ACC112 (cell line): ENCODE measurements around the gene CYP46A1.
A peak's percentile ranks its signal among the peaks of the same experiment; 100 is the strongest.

ENCODE experiments used
- H2AFZ ChIP-seq: fragments of 200-600 bp; sonication (generic); one replicate; pipeline ENCODE4 v1.6.0; 2017; ENCODE audit warnings: antibody characterized with exemption, low read length; ENCODE audit not compliant: unreplicated experiment
- H3K27ac ChIP-seq: fragments of 200-600 bp; sonication (generic); 2 replicates; pipeline ENCODE4 v1.5.1; 2014; ENCODE audit warnings: low read depth, mild to moderate bottlenecking, antibody characterized with exemption, low read length, moderate library complexity
- H3K27me3 ChIP-seq: fragments of 200-600 bp; sonication (generic); 2 replicates; pipeline ENCODE4 v1.6.1; 2014; ENCODE audit warnings: mild to moderate bottlenecking, antibody characterized with exemption, low read length, moderate library complexity, mixed read lengths; ENCODE audit not compliant: insufficient read depth
- H3K36me3 ChIP-seq: fragments of 200-600 bp; sonication (generic); 2 replicates; pipeline ENCODE4 v1.6.1; 2016; ENCODE audit warnings: mild to moderate bottlenecking, antibody characterized with exemption, low read length, moderate library complexity, mixed read lengths; ENCODE audit not compliant: insufficient read depth
- H3K4me1 ChIP-seq: fragments of 200-600 bp; sonication (generic); one replicate; pipeline ENCODE4 v1.6.1; 2016; ENCODE audit warnings: low read length, mixed read lengths; ENCODE audit not compliant: insufficient read depth, unreplicated experiment, control insufficient read depth
- H3K4me3 ChIP-seq: fragments of 200-600 bp; sonication (generic); 2 replicates; pipeline ENCODE4 v1.5.1; 2014; ENCODE audit warnings: mild to moderate bottlenecking, low read depth, low read length
- H3K79me2 ChIP-seq: fragments of 200-600 bp; sonication (generic); one replicate; pipeline ENCODE4 v1.6.0; 2016; ENCODE audit warnings: low read length; ENCODE audit not compliant: control insufficient read depth, unreplicated experiment, insufficient read depth

CYP46A1 gene

DNA sequence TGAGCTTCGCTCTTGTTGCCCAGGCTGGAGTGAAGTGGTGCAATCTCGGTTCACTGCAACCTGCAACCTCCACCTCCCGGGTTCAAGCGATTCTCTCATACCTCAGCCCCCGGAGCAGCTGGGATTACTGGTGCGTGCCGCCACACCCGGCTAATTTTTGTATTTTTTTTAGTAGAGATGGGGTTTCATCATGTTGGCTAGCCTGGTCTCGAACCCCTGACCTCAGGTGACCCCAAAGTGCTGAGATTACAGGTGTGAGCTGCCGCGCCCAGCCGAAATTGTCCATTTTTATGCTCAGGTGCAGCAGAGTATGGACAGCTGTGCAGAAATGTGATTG lies 19.2 kb upstream of the CYP46A1 start:
- Histone ChIP-seq H3K27ac (no peak overlapping the region), H3K4me1 (peaks cover 8% of the 10 kb centered on the region), H2AFZ (no peak overlapping the region)

DNA sequence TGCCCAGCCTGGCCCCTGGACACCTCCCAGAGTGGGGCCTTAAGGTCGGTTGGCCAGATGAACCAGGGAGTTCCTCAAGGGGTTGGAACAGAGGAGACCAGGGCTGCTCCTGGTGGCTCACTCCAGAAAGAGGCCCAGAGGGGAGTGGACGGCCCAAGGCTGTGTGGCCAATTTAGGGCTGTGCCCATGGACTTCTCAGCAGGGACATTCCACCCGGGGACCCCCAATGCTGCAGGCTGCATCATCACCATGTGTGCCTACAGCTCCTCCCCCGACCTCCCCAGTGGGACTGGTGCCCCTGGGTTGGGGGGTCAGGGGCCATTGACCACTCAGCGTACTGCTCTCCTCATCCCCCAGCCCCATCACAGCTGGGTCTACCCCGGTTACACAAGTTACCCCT lies 17.6 kb upstream of the CYP46A1 start:
- H3K4me1 ChIP-seq: peaks cover 12% of the 10 kb centered on the region
- no peak overlapping the region for H2AFZ ChIP-seq

More for the DNA sequence above, 19.2 kb upstream of the CYP46A1 start:
- H3K79me2 ChIP-seq: no peaks in the 10 kb centered on the region
- H3K4me3 ChIP-seq: no peak overlapping the region
- peaks cover 6% of the 10 kb centered on the region; the same call in 1 of the 2 replicates for H3K36me3 ChIP-seq
- H3K27me3 ChIP-seq: no peaks in the 10 kb centered on the region

DNA sequence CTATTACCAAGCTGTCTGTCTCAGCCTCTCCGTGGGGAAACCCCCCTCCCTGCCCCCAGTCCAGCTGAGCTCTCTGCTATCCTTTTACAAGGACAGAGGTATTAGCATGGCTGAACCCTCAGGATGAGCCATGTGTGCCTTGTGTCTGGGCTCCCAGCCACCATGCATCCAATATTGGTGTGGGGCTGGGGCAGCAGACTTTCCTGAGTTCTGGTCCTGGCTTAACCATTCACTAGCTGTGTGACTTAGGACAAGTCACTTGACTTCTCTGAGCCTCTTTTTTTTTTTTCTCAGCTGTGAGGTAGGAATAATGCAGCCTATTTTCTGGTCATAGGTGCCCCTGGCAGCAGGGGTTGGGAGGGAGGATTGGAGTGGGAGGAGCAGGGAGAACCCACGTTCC lies 17.1 kb upstream of the CYP46A1 start:
- no peak overlapping the region for H3K4me3 ChIP-seq
- no peak overlapping the region for H3K27ac ChIP-seq
- H3K27me3 ChIP-seq: no peaks in the 10 kb centered on the region
- no peaks in the 10 kb centered on the region; the same call in 1 of the 2 replicates for H3K36me3 ChIP-seq
- H2AFZ ChIP-seq: no peak overlapping the region
- H3K4me1 ChIP-seq: peaks cover 14% of the 10 kb centered on the region
- no peaks in the 10 kb centered on the region for H3K79me2 ChIP-seq

More for the DNA sequence above, 17.6 kb upstream of the CYP46A1 start:
- peaks cover 5% of the 10 kb centered on the region; the same call in 1 of the 2 replicates for H3K36me3 ChIP-seq
- no peak overlapping the region for H3K4me3 ChIP-seq
- H3K79me2 ChIP-seq: no peaks in the 10 kb centered on the region
- no peak overlapping the region for H3K27ac ChIP-seq
- H3K27me3 ChIP-seq: no peaks in the 10 kb centered on the region

DNA sequence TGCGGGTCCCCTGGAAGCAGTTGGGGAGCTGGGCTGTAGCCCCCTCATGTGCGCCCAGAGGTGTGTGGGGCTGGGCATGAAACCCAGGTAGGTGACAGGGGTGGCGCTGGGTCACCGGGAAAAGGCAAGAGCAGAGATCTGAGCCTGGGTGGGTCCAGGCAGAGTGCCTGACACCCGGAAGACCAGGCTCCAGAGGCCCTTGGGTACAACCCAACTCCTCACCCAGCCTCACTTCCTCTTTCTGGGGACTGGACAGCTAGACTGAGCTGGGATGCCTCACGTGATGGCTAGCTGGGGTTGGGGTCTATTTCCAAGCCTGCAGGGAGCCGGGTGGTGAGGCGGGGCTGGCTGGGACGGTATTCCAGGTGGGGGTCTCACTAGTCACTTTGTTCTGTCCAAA lies 16.3 kb upstream of the CYP46A1 start:
- Histone ChIP-seq H3K4me1 (peaks cover 14% of the 10 kb centered on the region), H3K27me3 (no peaks in the 10 kb centered on the region), H3K27ac (no peak overlapping the region), H2AFZ (no peak overlapping the region), H3K4me3 (no peak overlapping the region), H3K36me3 (no peaks in the 10 kb centered on the region), H3K79me2 (no peaks in the 10 kb centered on the region)

DNA sequence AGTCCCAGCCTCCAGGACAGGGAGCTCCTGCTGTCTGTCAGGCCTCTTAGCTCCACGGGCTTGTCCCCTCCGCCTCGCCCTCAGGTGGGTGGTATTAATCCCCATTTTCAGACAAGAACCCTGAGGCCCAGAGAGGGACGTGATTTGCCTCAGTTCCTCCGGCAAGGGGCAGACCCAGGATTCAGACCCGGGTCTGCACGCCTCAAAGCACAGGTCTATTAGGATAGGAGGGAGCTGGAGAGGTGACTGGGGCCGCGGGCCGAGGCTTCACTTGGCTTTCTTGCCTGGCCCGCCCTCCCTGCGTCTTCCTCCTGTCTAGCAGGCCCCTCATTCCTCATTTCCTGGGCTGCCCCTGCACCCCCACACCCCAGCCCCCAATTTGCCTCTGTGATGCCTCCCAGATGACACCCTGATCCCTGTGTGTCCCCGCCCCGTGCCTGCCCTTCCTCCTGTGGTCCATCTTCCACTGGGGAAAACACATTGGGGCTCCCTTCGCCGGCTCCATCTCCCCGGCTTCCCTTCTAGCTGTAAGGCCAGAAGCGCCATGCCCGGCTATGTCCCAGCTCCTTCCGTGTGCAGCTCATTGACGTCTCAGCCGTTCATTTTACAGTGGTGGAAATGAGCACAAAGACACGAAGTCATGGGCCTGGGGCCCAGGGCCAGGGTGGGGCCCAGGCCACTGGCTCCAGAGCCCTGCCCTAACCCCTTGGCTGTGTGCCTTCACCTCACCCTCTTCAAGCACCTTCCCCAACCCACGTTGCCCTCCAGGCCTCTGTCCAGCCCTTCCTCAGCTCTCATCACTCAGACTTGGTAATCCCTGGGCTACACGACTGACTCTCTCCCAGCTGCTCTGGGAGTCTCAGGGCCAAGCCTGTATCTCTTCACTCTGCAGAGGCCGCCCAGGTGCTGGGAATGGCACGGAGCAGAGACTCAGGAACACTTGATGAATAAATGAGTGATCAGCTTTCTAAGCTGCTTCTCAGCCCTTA lies 15.5 kb upstream of the CYP46A1 start:
- Histone ChIP-seq H3K36me3 (no peaks in the 10 kb centered on the region), H3K4me3 (no peak overlapping the region), H3K79me2 (no peaks in the 10 kb centered on the region), H3K27ac (no peak overlapping the region), H3K4me1 (peaks cover 14% of the 10 kb centered on the region), H2AFZ (no peak overlapping the region), H3K27me3 (no peaks in the 10 kb centered on the region)

DNA sequence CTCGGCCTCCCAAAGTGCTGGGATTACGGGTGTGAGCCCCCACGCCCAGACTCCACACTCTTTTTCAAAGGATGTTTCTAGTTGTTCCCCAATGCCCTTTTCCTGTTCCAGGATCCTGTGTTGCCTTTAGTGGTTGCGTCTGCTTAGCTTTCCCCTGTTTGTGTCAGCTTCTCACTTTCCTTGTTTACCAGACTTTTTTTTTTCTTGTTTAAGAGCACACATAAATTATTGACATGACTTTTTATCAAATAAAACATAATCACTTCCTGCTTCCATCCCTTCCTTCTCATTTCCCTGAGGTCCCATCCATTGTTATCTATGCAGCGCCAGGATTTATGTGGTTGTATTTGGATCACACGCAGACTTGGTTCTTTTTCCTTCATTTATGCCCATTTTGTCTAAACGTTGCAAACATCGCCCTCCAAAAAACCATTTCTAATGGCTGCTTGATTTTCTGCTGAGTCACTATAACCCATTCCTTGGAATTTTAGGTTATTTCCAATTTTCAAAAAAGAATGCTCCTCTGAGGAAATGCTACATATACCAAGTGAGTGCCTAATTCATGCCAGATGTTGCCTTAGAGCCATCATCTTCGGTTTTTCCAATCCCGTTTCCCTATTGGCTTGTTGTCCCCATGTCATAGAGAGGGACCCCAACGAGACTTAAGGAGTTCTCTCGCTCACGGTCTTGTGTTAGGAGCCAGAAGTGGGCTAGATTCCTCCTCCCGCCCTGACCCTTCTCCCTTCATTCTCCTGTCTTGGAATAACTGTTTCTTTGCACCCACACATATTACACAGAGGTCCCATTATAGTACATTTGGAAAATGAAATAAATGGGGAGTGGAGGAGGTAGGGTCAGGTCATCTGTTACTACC lies 13.5 kb upstream of the CYP46A1 start:
- Histone ChIP-seq H3K27me3 (no peaks in the 10 kb centered on the region), H3K27ac (peak overlapping the region; percentile 50), H3K4me1 (peaks cover 14% of the 10 kb centered on the region), H3K4me3 (no peak overlapping the region), H3K36me3 (no peaks in the 10 kb centered on the region), H2AFZ (peak overlapping the region; percentile 36), H3K79me2 (no peaks in the 10 kb centered on the region)

DNA sequence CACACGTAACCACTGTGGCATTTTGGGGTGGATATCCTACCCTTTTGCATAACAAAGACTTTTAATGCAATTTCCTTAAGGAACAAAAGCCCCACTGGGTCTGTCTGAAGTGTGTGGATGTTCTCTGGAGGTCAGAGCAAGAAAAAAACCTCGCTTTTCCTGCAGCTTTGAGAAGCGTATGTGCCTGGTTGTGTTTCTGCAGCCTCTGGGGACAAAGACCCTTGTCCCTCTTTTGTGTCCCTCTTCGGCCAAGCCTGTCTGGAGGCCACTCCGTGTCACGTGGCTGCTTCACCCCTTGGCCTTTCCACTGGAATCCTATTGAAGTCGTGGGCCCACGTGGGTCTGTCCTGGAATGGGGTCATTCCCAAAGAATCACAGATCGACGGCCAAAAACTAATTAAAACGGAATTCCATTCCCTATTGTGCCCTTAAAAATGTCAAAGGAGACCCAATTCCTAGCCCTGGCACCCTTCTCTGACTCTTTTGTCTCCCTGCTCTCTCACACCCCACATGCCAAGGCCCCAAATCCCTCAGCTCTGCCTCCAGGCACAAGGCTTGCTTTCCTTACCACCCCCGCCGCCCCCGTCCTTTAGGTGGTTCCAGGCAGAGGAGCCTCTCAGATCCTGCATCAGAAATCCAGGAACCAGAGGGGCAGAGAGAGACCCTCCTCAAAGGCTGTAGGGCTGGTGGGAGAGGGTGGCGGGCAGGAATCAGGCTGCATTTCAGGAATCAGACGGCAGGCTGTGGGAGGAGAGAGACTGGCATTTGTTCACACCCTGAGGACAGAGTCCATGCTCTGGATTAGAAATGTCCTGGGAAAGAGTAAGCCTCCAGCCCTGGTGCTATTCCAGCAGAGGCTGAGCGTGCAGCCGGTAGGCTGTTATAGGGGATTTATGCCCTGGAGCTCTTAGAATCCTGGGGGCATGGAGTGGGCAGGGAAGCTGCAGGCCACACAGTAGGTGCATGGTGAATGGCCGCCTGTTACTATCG lies 12.6 kb upstream of the CYP46A1 start:
- H2AFZ ChIP-seq: no peak overlapping the region
- no peaks in the 10 kb centered on the region for H3K79me2 ChIP-seq
- peak overlapping the region; percentile 50; the same call in 1 of the 2 replicates for H3K27ac ChIP-seq
- H3K4me1 ChIP-seq: peaks cover 16% of the 10 kb centered on the region
- H3K4me3 ChIP-seq: no peak overlapping the region
- no peaks in the 10 kb centered on the region for H3K27me3 ChIP-seq
- no peaks in the 10 kb centered on the region for H3K36me3 ChIP-seq

DNA sequence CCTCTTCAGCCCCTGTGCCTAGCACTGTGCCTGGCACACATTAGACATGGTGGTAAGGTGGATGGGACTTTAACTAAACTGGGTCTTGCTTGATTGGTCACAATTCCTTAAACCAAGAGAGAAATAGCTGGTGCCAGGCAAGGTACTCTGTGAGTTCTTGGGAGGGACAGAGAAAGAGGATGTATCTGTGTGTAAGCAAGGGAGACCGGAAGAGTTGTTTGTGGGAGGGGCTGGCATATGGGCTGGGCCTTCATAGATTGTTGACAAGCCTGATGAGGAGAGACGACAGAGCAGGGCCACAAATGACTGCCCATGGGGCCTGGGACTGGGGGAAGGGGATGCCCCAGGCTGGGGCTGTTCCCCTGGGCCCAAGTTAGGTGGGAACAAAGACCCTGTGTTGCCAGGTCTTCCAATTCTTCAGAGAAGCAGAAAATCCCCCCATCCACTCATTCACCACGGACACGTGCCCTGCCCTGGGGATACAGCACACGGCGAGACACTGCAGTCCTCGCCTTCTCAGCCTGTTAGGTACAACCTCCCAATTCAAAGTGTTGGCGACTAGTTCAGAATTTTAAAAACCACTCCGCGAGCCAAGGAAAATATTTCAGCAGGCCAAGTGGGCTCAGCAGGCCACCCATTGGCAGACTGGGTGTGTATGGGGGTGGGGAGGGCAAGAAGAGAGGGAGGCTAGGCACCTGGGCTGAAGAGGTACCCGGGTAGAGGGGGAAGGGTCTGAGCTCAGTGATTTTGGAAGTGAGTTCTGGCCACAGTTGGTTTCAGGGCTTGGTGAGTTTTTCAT lies 11.4 kb upstream of the CYP46A1 start:
- H3K79me2 ChIP-seq: no peaks in the 10 kb centered on the region
- H3K27me3 ChIP-seq: no peaks in the 10 kb centered on the region
- H3K27ac ChIP-seq: no peak overlapping the region
- no peaks in the 10 kb centered on the region for H3K36me3 ChIP-seq
- no peak overlapping the region for H3K4me3 ChIP-seq
- H2AFZ ChIP-seq: no peak overlapping the region
- peaks cover 21% of the 10 kb centered on the region for H3K4me1 ChIP-seq

DNA sequence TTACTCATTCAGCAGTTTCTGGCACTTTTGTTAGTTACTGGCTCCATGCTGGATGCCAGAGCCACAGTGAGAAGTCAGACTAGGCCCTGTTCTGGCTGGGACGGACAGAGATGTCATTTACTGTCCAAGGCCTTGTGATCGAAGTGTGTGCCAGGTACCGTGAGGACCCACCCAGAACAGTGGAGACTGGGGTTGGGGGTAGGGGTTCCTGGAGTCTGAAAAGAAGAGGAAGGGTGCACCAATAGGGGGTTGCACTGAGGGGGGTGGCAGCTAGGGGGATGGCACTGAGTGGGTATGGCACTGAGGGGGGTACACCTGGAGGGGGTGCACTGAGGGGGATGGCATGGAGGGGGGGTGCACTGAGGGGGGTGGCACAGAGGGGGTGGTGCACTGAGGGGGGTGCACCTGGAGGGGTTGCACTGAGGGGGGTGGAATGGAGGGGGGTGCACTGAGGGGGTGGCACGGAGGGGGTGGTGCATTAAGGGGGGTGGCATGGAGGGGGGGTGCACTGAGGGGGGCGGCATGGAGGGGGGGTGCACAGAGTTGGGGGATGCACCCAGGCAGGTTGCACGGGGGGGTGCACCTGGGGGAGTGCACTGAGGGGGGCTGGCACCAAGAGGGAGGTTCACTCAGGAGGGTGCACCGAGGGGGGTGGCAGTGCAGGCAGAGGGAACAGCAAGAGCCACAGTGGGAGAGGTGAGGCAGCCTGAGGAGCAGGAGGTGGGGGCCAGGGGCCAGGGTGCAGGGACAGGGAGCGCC lies 10.6 kb upstream of the CYP46A1 start:
- Histone ChIP-seq H3K27ac (no peak overlapping the region), H2AFZ (no peak overlapping the region), H3K36me3 (no peaks in the 10 kb centered on the region), H3K79me2 (no peaks in the 10 kb centered on the region), H3K4me1 (peaks cover 21% of the 10 kb centered on the region), H3K4me3 (no peak overlapping the region), H3K27me3 (no peaks in the 10 kb centered on the region)
